C4-2B (cell line): ENCODE data around the gene FGF11.

Source experiments
- CTCF ChIP-seq: fragments of 450-650 bp; conservative IDR thresholded peaks from 2 replicates; pipeline ENCODE4 v1.5.1; 2017; ENCODE audit warnings: mild to moderate bottlenecking
- ZFX ChIP-seq: fragments of 450-650 bp; IDR thresholded peaks from 2 replicates; pipeline ENCODE4 v1.6.1; 2017

GRCh38 chr17:7477392-7478275 lies 38.3 kb downstream of the FGF11 start:
- TF ChIP-seq CTCF (no peak), ZFX (no peak)
